ENCODE results near the gene PDZD7.
A peak's percentile ranks its signal among the peaks of the same experiment; 100 is the strongest.
"Not testable (repeated sequence)": the region's sequence is repeated elsewhere in the genome, so short reads cannot be mapped to it uniquely, and the experiment has no call there.

PDZD7 gene

DNA sequence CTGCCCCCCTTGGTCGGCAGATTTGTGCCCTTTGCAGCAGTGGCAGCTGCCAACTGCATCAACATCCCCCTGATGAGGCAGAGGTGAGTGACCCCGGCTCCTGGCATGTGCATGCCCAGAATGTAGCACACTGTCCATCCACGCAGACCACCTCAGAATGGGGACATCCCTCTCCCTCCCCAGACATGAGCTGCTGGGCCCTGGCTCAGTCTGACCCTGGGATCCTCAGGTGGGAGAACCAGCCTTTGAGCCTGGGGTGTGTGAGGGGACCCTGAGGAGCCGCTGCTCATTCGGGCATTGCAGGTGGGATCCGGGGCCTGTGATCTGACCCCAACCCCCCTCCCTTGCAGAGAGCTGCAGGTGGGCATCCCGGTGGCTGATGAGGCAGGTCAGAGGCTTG, 5.8 kb upstream of the PDZD7 start:
- H3K4me3 ChIP-seq (ENCODE audit: low read depth, low read length) = no peak overlapping the region
- TF ChIP-seq, protein P1, sequence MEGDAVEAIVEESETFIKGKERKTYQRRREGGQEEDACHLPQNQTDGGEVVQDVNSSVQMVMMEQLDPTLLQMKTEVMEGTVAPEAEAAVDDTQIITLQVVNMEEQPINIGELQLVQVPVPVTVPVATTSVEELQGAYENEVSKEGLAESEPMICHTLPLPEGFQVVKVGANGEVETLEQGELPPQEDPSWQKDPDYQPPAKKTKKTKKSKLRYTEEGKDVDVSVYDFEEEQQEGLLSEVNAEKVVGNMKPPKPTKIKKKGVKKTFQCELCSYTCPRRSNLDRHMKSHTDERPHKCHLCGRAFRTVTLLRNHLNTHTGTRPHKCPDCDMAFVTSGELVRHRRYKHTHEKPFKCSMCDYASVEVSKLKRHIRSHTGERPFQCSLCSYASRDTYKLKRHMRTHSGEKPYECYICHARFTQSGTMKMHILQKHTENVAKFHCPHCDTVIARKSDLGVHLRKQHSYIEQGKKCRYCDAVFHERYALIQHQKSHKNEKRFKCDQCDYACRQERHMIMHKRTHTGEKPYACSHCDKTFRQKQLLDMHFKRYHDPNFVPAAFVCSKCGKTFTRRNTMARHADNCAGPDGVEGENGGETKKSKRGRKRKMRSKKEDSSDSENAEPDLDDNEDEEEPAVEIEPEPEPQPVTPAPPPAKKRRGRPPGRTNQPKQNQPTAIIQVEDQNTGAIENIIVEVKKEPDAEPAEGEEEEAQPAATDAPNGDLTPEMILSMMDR (IDR thresholded peaks at IDR 0.05; ENCODE audit: low read depth, low read length) = no peak
- H3K4me1 ChIP-seq = peaks cover 7% of the 10 kb centered on the region
- H3K27me3 ChIP-seq = no peaks in the 10 kb centered on the region
- DNase-seq = no peak
- H3K9me3 ChIP-seq = no peaks in the 10 kb centered on the region
- H3K36me3 ChIP-seq = no peaks in the 10 kb centered on the region

DNA sequence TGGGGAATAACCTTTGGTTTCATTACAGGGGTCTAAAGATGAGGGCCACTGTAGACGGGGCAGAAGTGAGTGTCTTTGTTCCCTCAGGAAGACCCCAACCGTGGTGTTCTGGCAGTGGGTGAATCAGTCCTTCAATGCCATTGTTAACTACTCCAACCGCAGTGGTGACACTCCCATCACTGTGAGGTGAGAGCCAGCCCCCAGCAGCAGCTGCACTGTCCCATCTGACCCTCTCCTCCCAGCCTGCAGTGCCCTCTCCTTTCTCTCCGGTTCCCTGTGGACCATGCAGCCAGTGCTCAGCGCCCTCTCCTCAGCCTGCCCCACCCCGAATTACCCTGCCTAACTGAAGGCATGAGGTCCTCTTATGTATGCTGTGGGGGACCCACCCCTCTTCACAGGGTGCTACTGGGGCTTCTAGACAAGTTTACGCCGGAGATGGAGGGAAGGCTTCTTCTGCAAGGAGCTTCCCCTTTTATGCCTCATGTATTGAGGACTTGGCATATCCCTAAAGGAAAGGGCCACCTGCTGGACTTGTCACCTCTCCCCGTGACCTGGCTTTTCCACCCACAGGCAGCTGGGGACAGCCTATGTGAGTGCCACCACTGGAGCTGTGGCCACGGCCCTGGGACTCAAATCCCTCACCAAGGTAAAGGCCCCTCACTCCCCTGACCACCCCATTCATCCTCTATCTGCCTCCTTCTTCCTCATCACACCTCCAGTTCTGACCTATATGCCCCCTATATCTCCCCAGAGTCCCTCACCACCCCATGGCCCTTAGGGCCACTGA, 5.2 kb upstream of the PDZD7 start:
- TF ChIP-seq, protein P1 (IDR thresholded peaks at IDR 0.05; ENCODE audit: low read depth, low read length) = no peak

DNA sequence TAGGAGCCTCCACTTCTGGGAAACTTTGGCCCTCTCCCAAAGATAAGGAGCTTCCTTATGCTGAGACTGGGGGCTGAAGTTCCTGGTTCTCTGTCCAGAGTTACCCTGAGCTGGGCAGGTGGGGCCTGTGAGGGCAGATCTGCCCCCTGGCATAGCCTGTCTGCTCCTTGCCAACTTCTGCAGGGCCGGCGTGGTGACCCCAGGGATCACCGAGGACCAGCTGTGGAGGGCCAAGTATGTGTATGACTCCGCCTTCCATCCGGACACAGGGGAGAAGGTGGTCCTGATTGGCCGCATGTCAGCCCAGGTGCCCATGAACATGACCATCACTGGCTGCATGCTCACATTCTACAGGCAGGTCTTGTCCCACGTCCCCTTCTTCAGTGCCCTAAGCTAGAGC, 4.4 kb upstream of the PDZD7 start:
- no peak for DNase-seq
- Histone ChIP-seq H3K4me3 (ENCODE audit: low read depth, low read length) (no peak overlapping the region), H3K27me3 (no peaks in the 10 kb centered on the region), H3K9me3 (no peaks in the 10 kb centered on the region), H3K36me3 (no peaks in the 10 kb centered on the region), H3K4me1 (peaks cover 7% of the 10 kb centered on the region)
- TF ChIP-seq, protein P1 (IDR thresholded peaks at IDR 0.05; ENCODE audit: low read depth, low read length) = no peak

More for the DNA sequence above, 5.2 kb upstream of the PDZD7 start:
- no peaks in the 10 kb centered on the region for H3K9me3 ChIP-seq
- H3K4me3 ChIP-seq (ENCODE audit: low read depth, low read length) = no peak overlapping the region
- no peak for DNase-seq
- peaks cover 7% of the 10 kb centered on the region for H3K4me1 ChIP-seq
- no peaks in the 10 kb centered on the region for H3K36me3 ChIP-seq
- no peaks in the 10 kb centered on the region for H3K27me3 ChIP-seq

DNA sequence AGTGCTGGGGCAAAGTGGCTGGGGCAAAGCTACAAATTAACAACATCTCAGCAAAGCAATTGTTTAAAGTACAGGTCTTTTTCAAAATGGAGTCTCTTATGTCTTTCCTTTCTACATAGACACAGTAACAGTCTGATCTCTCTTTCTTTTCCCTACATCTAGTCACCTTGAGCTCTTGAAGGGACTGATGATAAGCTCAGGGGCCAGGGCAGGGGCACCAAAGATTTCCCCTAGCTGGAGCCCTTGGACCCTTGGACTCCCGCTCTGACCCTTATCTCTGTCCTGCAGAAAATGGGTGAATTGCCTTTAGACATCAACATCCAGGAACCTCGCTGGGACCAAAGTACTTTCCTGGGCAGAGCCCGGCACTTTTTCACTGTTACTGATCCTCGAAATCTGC, 3.5 kb upstream of the PDZD7 start:
- DNase-seq; H3K36me3 ChIP-seq; H3K4me3 ChIP-seq (ENCODE audit: low read depth, low read length); H3K9me3 ChIP-seq; H3K27me3 ChIP-seq: not testable (repeated sequence)
- H3K4me1 ChIP-seq = peaks cover 11% of the 10 kb centered on the region

DNA sequence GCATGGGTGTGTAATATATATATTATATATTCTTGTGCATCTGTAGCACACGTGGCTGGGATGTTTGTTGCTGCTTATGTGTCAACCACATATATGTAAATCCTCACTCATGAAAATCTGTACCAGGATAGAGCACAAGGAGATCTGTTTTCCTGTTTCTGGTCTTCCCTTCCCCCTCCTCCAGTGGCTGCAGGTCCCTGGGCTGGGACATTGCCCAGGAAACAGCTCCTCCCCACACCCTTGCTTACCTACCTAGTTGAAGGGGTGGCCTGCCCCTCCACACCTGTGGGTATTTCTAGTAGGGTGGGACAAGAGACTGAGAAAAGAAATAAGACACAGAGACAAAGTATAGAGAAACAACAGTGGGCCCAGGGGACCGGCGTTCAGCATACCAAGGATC, 2.3 kb upstream of the PDZD7 start:
- no peak for DNase-seq
- Histone ChIP-seq H3K9me3 (no peaks in the 10 kb centered on the region), H3K4me3 (ENCODE audit: low read depth, low read length) (peak overlapping the region; percentile 80), H3K27me3 (no peaks in the 10 kb centered on the region), H3K4me1 (peaks cover 19% of the 10 kb centered on the region), H3K36me3 (no peaks in the 10 kb centered on the region)
- TF ChIP-seq, protein P1 (IDR thresholded peaks at IDR 0.05; ENCODE audit: low read depth, low read length) = no peak

DNA sequence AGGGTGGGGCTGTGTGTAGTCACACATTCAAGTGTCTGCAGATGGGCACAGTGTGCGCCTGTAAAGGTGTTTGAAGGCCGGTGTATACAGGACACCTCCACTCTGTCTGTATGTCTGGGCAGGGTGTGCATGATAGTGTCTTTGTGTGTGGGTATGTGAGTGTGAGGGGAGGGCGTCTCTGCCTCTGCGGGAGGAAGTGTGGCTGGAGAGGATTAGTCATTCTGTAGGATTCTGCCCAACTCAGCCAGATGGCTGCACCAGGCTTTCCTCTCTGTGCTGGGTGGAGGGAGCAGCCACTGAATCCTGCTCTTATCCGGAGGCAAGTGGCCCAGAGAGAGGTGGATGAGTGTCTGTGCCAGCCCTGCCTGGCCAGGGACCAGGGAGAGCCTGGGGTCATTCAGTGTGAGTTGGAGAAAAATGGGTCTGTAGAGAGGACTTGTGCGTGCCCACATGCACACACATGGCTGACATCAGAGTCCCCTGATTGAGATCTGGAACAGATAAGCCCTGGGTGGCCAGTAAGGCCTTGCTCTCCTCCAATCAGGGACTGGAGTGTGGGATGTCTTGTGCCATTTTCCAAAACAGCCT, 1.8 kb upstream of the PDZD7 start:
- no peaks in the 10 kb centered on the region for H3K36me3 ChIP-seq
- TF ChIP-seq, protein P1 (IDR thresholded peaks at IDR 0.05; ENCODE audit: low read depth, low read length) = no peak
- no peaks in the 10 kb centered on the region for H3K27me3 ChIP-seq
- H3K4me1 ChIP-seq = peaks cover 19% of the 10 kb centered on the region
- H3K9me3 ChIP-seq = no peaks in the 10 kb centered on the region
- peak overlapping the region; percentile 80 for H3K4me3 ChIP-seq (ENCODE audit: low read depth, low read length)
- DNase-seq = peak; percentile 84

All from BE2C (cell line).